Gastrocnemius medialis (tissue), 4 donors: Measurements from ENCODE around the gene PAN2. TPM values are rescaled to one million over a fixed set of nuclear protein-coding genes. Genes with fewer than 3 reads are reported as not detected.

Source experiments
- ATAC-seq, 2 donors: fragments of 150-250 bp; one replicate each; pipeline ENCODE4 v1.9.1; 2016
- DNase-seq, 2 donors: peaks; one replicate each; pipeline ENCODE4 v3.0.0-alpha.2; 2019
- H3K27ac ChIP-seq, 4 donors: fragments of 200-600 bp; sonication (generic); 1 replicate in 1 of 4; 2 replicates in 3 of 4; pipeline ENCODE4 v1.5.1; 2016 to 2018; ENCODE audit warnings: mild to moderate bottlenecking in 2 of 4, moderate library complexity in 1 of 4
- H3K27me3 ChIP-seq, 3 donors: fragments of 200-600 bp; sonication (generic) in 2 of 3; 1 replicate in 1 of 3; 2 replicates in 2 of 3; pipeline versions ENCODE4 v1.5.1 to v1.6.0; 2016 to 2019; ENCODE audit warnings: mild to moderate bottlenecking in 1 of 3, moderate library complexity in 1 of 3
- H3K36me3 ChIP-seq, 2 donors: fragments of 200-600 bp; sonication (generic) in 1 of 2; one replicate each; pipeline ENCODE4 v1.5.1; 2017 to 2018
- H3K4me1 ChIP-seq, 2 donors: fragments of 200-600 bp; sonication (generic) in 1 of 2; one replicate each; pipeline ENCODE4 v1.5.1; 2016 to 2017; ENCODE audit warnings: mild to moderate bottlenecking in 2 of 2
- H3K4me3 ChIP-seq, 4 donors: fragments of 200-600 bp; sonication (generic) in 3 of 4; 1 replicate in 1 of 4; 2 replicates in 3 of 4; pipeline ENCODE4 v1.5.1; 2016 to 2019; ENCODE audit warnings: mild to moderate bottlenecking in 2 of 4
- H3K9me3 ChIP-seq, 3 donors: fragments of 200-600 bp; sonication (generic) in 2 of 3; 1 replicate in 1 of 3; 2 replicates in 2 of 3; pipeline ENCODE4 v1.5.1; 2016 to 2019
- CTCF ChIP-seq, 5 experiments: fragments of 450-650 bp in 3 of 5; fragments of 200-600 bp in 2 of 5; sonication (generic) in 2 of 5; IDR thresholded peaks in 4 of 5; conservative IDR thresholded peaks in 1 of 5; 1 replicate in 4 of 5; 2 replicates in 1 of 5; pipeline ENCODE4 v1.5.1; 2016 to 2019; ENCODE audit warnings: antibody characterized with exemption in 5 of 5, mild to moderate bottlenecking in 3 of 5, moderate library complexity in 3 of 5
- POLR2A ChIP-seq, 2 donors: fragments of 450-650 bp; IDR thresholded peaks; one replicate each; pipeline ENCODE4 v1.6.1; 2017; ENCODE audit warnings: antibody characterized with exemption in 2 of 2, mild to moderate bottlenecking in 2 of 2, moderate library complexity in 2 of 2
- in situ Hi-C, 4 donors: fragments of 200-750 bp; cut with MboI; loops; one replicate each; pipeline versions ENCODE4 v1.15.0 to v1.8.0; 2017; ENCODE audit warnings: low sequenced_read_pairs in 4 of 4
- intact Hi-C: fragments of 100-400 bp; cut with DNase I; formaldehyde crosslinking; loops from one replicate; pipeline ENCODE4 v1.15.1; 2023; ENCODE audit warnings: low total_unique reads
- total RNA-seq, 4 donors: library from RNA; depleted of rRNA; stranded (reverse); fragments of >200 nt; gene quantifications; one replicate each; pipeline versions ENCODE4 v1.1.0 to v1.2.3, GENCODE V29; 2016

The PAN2 gene
- 10 to 100 TPM in 2 of 4 donors, 1 to 10 TPM in 2; 7.8 to 33.0 (median 11.6) TPM for total RNA-seq

- in situ Hi-C loops, result no loop called here
These were observed at the start of gene PAN2 for GRCh38 chr12:56333679-56334489. TSS of gene PAN2 (minus strand) at chr12:56334000. CDS start at chr12:56333094, 906 bp downstream.

GRCh38 chr12:56382611-56383010, 48.8 kb upstream of the PAN2 start:
- Histone ChIP-seq H3K9me3 (no peaks in the 10 kb centered on the region), H3K4me1 (no peaks in the 10 kb centered on the region), H3K36me3 (no peaks in the 10 kb centered on the region), H3K27ac (no peak overlapping the region), H3K27me3 (no peaks in the 10 kb centered on the region), H3K4me3 (no peak overlapping the region)
- ATAC-seq, result no peak
- intact Hi-C loops, result no loop called here
- in situ Hi-C loops, result no loop called here
- DNase-seq, result no peak
- TF ChIP-seq POLR2A (IDR thresholded peaks at IDR 0.05), result no peak
- no peak for TF ChIP-seq CTCF (IDR thresholded peaks at IDR 0.05 in 4 of 5, conservative IDR thresholded peaks at IDR 0.05 in 1 of 5)

More at GRCh38 chr12:56333679-56334489, at the start of gene PAN2:
- intact Hi-C loops, result loop anchor here (1.0 to 5.0 kb wide), 3 partner anchors 18 to 133 kb away; partner anchors contain the start of genes SPRYD4 and STAT2
- TF ChIP-seq POLR2A (IDR thresholded peaks at IDR 0.05) (peak; percentile 88 to 89), CTCF (IDR thresholded peaks at IDR 0.05 in 4 of 5, conservative IDR thresholded peaks at IDR 0.05 in 1 of 5) (peak; percentile 30 to 46 (median 43))
- Histone ChIP-seq H3K36me3 (no peaks in the 10 kb centered on the region), H3K27me3 (no peaks in the 10 kb centered on the region), H3K4me3 (peak within 1 kb of the TSS; percentile 53 to 81 (median 78)), H3K4me1 (peaks cover 9 to 14% of the 10 kb centered on the region in 2 donors), H3K9me3 (no peaks in the 10 kb centered on the region), H3K27ac (peak within 1 kb of the TSS; percentile 76 to 95 (median 92))
- ATAC-seq (peak; percentile 98 to 99), DNase-seq (peak; percentile 95 to 97)

GRCh38 chr12:56377989-56378316, 44.2 kb upstream of the PAN2 start:
- Histone ChIP-seq H3K4me3 (no peak overlapping the region), H3K27me3 (no peaks in the 10 kb centered on the region), H3K36me3 (no peaks in the 10 kb centered on the region), H3K9me3 (no peaks in the 10 kb centered on the region), H3K27ac (no peak overlapping the region), H3K4me1 (no peaks in the 10 kb centered on the region)
- no peak for TF ChIP-seq POLR2A (IDR thresholded peaks at IDR 0.05)
- TF ChIP-seq CTCF (IDR thresholded peaks at IDR 0.05 in 4 of 5, conservative IDR thresholded peaks at IDR 0.05 in 1 of 5), result no peak
- ATAC-seq (no peak), DNase-seq (no peak)
- intact Hi-C loops (no loop called here), in situ Hi-C loops (no loop called here)

- no peaks in the 10 kb centered on the region for H3K4me1 ChIP-seq
- ATAC-seq (no peak), DNase-seq (no peak)
- no peaks in the 10 kb centered on the region for H3K27me3 ChIP-seq
- no peak overlapping the region for H3K4me3 ChIP-seq
- no peak for TF ChIP-seq CTCF (IDR thresholded peaks at IDR 0.05 in 4 of 5, conservative IDR thresholded peaks at IDR 0.05 in 1 of 5)
- TF ChIP-seq POLR2A (IDR thresholded peaks at IDR 0.05), result no peak
- H3K27ac ChIP-seq, result no peak overlapping the region
- no peaks in the 10 kb centered on the region for H3K36me3 ChIP-seq
- intact Hi-C loops (no loop called here), in situ Hi-C loops (no loop called here)
- no peaks in the 10 kb centered on the region for H3K9me3 ChIP-seq
These were observed 43.6 kb upstream of the PAN2 start for GRCh38 chr12:56377310-56377988.
